Liver (tissue), 9 donors: ENCODE measurements around the gene TUB. TPM values are rescaled to one million over a fixed set of nuclear protein-coding genes. Genes with fewer than 3 reads are reported as not detected.

Experiments
- DNase-seq: peaks from one replicate; pipeline ENCODE4 v3.0.0-alpha.2; 2017; ENCODE audit warnings: low spot score
- H3K27ac ChIP-seq, 2 donors: one replicate each; pipeline ENCODE4 v1.7.0; 2013; ENCODE audit warnings: inconsistent platforms in 2 of 2, low read length in 2 of 2, control low read depth in 1 of 2, low read depth in 1 of 2, mild to moderate bottlenecking in 1 of 2
- H3K27me3 ChIP-seq, 4 donors: one replicate each; pipeline versions ENCODE4 v1.6.1 to v1.7.0; 2013; ENCODE audit warnings: low read length in 3 of 4, inconsistent platforms in 1 of 4, mild to moderate bottlenecking in 1 of 4, moderate library complexity in 1 of 4; ENCODE audit not compliant: control insufficient read depth in 4 of 4, insufficient read depth in 4 of 4
- H3K36me3 ChIP-seq, 4 donors: one replicate each; pipeline versions ENCODE4 v1.6.1 to v1.7.0; 2013; ENCODE audit warnings: low read length in 3 of 4, mild to moderate bottlenecking in 3 of 4, low read depth in 1 of 4, moderate library complexity in 1 of 4; ENCODE audit not compliant: control insufficient read depth in 4 of 4, insufficient read depth in 3 of 4
- H3K4me1 ChIP-seq, 4 donors: one replicate each; pipeline versions ENCODE4 v1.6.1 to v1.7.0; 2013; ENCODE audit warnings: low read length in 3 of 4, mild to moderate bottlenecking in 3 of 4, moderate library complexity in 1 of 4; ENCODE audit not compliant: control insufficient read depth in 4 of 4, insufficient read depth in 4 of 4
- H3K4me3 ChIP-seq, 3 donors: one replicate each; pipeline versions ENCODE4 v1.6.1 to v1.7.0; 2013; ENCODE audit warnings: low read length in 3 of 3, control low read depth in 1 of 3, low read depth in 1 of 3, mild to moderate bottlenecking in 1 of 3
- H3K9ac ChIP-seq, 2 donors: one replicate each; pipeline ENCODE4 v1.7.0; 2013; ENCODE audit warnings: low read length in 2 of 2, mild to moderate bottlenecking in 2 of 2, moderate library complexity in 2 of 2, control low read depth in 1 of 2, low read depth in 1 of 2
- H3K9me3 ChIP-seq, 4 donors: one replicate each; pipeline versions ENCODE4 v1.6.1 to v1.7.0; 2013; ENCODE audit warnings: low read length in 3 of 4; ENCODE audit not compliant: control insufficient read depth in 4 of 4
- ATF3 ChIP-seq: IDR thresholded peaks from 2 replicates; pipeline ENCODE4 v1.6.1; 2016; ENCODE audit warnings: antibody characterized with exemption
- CTCF ChIP-seq: fragments of 150-350 bp; IDR thresholded peaks from 2 replicates; pipeline ENCODE4 v1.5.1; 2017; ENCODE audit warnings: improper control_type of control experiment, low read depth, low read length; ENCODE audit not compliant: missing input control
- EGR1 ChIP-seq, 2 donors: IDR thresholded peaks; 2 replicates each; pipeline ENCODE4 v1.6.1; 2016 to 2018; ENCODE audit warnings: antibody characterized with exemption in 2 of 2, low read depth in 2 of 2
- FOXA1 ChIP-seq: IDR thresholded peaks from 2 replicates; pipeline ENCODE4 v1.6.1; 2016; ENCODE audit warnings: antibody characterized with exemption
- FOXA2 ChIP-seq: IDR thresholded peaks from 2 replicates; pipeline ENCODE4 v1.6.1; 2016; ENCODE audit warnings: antibody characterized with exemption
- GABPA ChIP-seq, 2 donors: IDR thresholded peaks in 1 of 2; conservative IDR thresholded peaks in 1 of 2; 2 replicates each; pipeline ENCODE4 v1.6.1; 2016; ENCODE audit warnings: antibody characterized with exemption in 2 of 2, mild to moderate bottlenecking in 1 of 2, moderate library complexity in 1 of 2
- HNF4A ChIP-seq, 2 donors: conservative IDR thresholded peaks; 2 replicates each; pipeline ENCODE4 v1.6.1; 2016; ENCODE audit warnings: antibody characterized with exemption in 2 of 2, mild to moderate bottlenecking in 2 of 2
- HNF4G ChIP-seq: IDR thresholded peaks from 2 replicates; pipeline ENCODE4 v1.6.1; 2016; ENCODE audit warnings: antibody characterized with exemption
- JUND ChIP-seq, 2 donors: IDR thresholded peaks; 2 replicates each; pipeline ENCODE4 v1.6.1; 2016; ENCODE audit warnings: antibody characterized with exemption in 2 of 2
- MAX ChIP-seq: IDR thresholded peaks from 2 replicates; pipeline ENCODE4 v1.6.1; 2016; ENCODE audit warnings: antibody characterized with exemption
- NR2F2 ChIP-seq: IDR thresholded peaks from 2 replicates; pipeline ENCODE4 v1.6.1; 2016; ENCODE audit warnings: antibody characterized with exemption
- RAD21 ChIP-seq, 2 donors: IDR thresholded peaks; 2 replicates each; pipeline ENCODE4 v1.6.1; 2016; ENCODE audit warnings: antibody characterized with exemption in 2 of 2, mild to moderate bottlenecking in 2 of 2
- REST ChIP-seq: IDR thresholded peaks from 2 replicates; pipeline ENCODE4 v1.6.1; 2016; ENCODE audit warnings: antibody characterized with exemption, mild to moderate bottlenecking
- RXRA ChIP-seq, 2 donors: IDR thresholded peaks; 2 replicates each; pipeline ENCODE4 v1.6.1; 2017 to 2018; ENCODE audit warnings: antibody characterized with exemption in 2 of 2, mild to moderate bottlenecking in 1 of 2
- SP1 ChIP-seq: IDR thresholded peaks from 2 replicates; pipeline ENCODE4 v1.6.1; 2018; ENCODE audit warnings: antibody characterized with exemption, mild to moderate bottlenecking
- TAF1 ChIP-seq: conservative IDR thresholded peaks from 2 replicates; pipeline ENCODE4 v1.6.1; 2016; ENCODE audit warnings: antibody characterized with exemption, mild to moderate bottlenecking
- YY1 ChIP-seq: IDR thresholded peaks from 2 replicates; pipeline ENCODE4 v1.6.1; 2016; ENCODE audit warnings: antibody characterized with exemption, mild to moderate bottlenecking
- ZBTB33 ChIP-seq: IDR thresholded peaks from 2 replicates; pipeline ENCODE4 v1.6.1; 2016; ENCODE audit warnings: antibody characterized with exemption
- WGBS: extraction: QIAGEN DNeasy Blood & Tissue Kit; methylation state at CpG from one replicate; pipeline ENCODE4 v1.1.7; 2013; 5-methylcytosine and 5-hydroxymethylcytosine counted together
- polyA plus RNA-seq, 2 donors: library from polyadenylated mRNA; stranded (reverse) in 1 of 2; unstranded in 1 of 2; fragments of 200-250 nt in 1 of 2; fragments of >200 nt in 1 of 2; fragmentation: Nextera tagmentation in 1 of 2; extraction: Ambion mirVana in 1 of 2; gene quantifications; one replicate each; pipeline versions ENCODE4 v1.2.1 to v1.2.3, GENCODE V29; 2013 to 2015
- total RNA-seq, 2 donors: library from RNA; depleted of rRNA; stranded (reverse); fragments of >200 nt; gene quantifications; one replicate each; pipeline ENCODE4 v1.2.3, GENCODE V29; 2014
- donor health status: healthy.
- donor health status: healthy.
- donor health status: healthy.
- donor health status: healthy.
- donor health status: healthy.

The TUB gene
- total and polyA plus RNA-seq, 4 donors: 0.15 to 1.3 (median 0.66) TPM

GRCh38 chr11:8105133-8105532 is 24.1 kb downstream of the TUB start:
- no peaks in the 10 kb centered on the region for H3K9me3 ChIP-seq
- no peak overlapping the region for H3K27ac ChIP-seq
- DNase-seq: no peak
- 88% methylated on average over 4 of the region's 4 CpGs for WGBS
- no peak overlapping the region for H3K9ac ChIP-seq
- H3K4me3 ChIP-seq: no peak overlapping the region
- peaks cover 0 to 9% (median under 1%) of the 10 kb centered on the region in 4 donors for H3K36me3 ChIP-seq
- H3K4me1 ChIP-seq: no peaks in the 10 kb centered on the region
- no peaks in the 10 kb centered on the region for H3K27me3 ChIP-seq
- no peak for TF ChIP-seq ZBTB33
- TF ChIP-seq NR2F2: no peak
- no peak for TF ChIP-seq FOXA2
- no peak for TF ChIP-seq SP1
- TF ChIP-seq JUND (IDR thresholded peaks at IDR 0.05): no peak
- TF ChIP-seq RAD21 (IDR thresholded peaks at IDR 0.05): no peak
- TF ChIP-seq HNF4G: no peak
- no peak for TF ChIP-seq HNF4A (conservative IDR thresholded peaks at IDR 0.05)
- TF ChIP-seq RXRA (IDR thresholded peaks at IDR 0.05): no peak
- TF ChIP-seq TAF1: no peak
- no peak for TF ChIP-seq ATF3
- no peak for TF ChIP-seq FOXA1
- no peak for TF ChIP-seq EGR1 (IDR thresholded peaks at IDR 0.05; ENCODE audit: low read depth in 2 of 2)
- TF ChIP-seq CTCF: no peak
- TF ChIP-seq MAX: no peak
- TF ChIP-seq YY1: no peak
- no peak for TF ChIP-seq GABPA (IDR thresholded peaks at IDR 0.05 in 1 of 2, conservative IDR thresholded peaks at IDR 0.05 in 1 of 2)
- no peak for TF ChIP-seq REST
